H1 (cell line): ENCODE results near the gene DYNLRB1. TPM values are rescaled to one million over a fixed set of nuclear protein-coding genes. Genes with fewer than 3 reads are reported as not detected.

Experiments
- EP300 ChIP-seq, 2 experiments: IDR thresholded peaks; 1 replicate in 1 of 2; 2 replicates in 1 of 2; pipeline ENCODE4 v1.6.1; 2011 to 2012; ENCODE audit warnings: low read depth in 2 of 2, low read length in 2 of 2, mild to moderate bottlenecking in 2 of 2, borderline replicate concordance in 1 of 2, inconsistent platforms in 1 of 2, moderate library complexity in 1 of 2
- GABPA ChIP-seq: IDR thresholded peaks from 2 replicates; pipeline ENCODE4 v1.6.1; 2011; ENCODE audit warnings: mild to moderate bottlenecking, low read length, moderate library complexity, borderline replicate concordance; ENCODE audit not compliant: insufficient read depth
- RBBP5 ChIP-seq: IDR thresholded peaks from 2 replicates; pipeline ENCODE4 v1.7.1; 2012; ENCODE audit warnings: low read depth, mild to moderate bottlenecking, inconsistent platforms, low read length, moderate library complexity, borderline replicate concordance
- TBP ChIP-seq: IDR thresholded peaks from 2 replicates; pipeline ENCODE4 v1.6.1; 2011; ENCODE audit warnings: low read depth, low read length, improper control_type of control experiment
- polyA plus RNA-seq, 7 experiments: library from polyadenylated mRNA; depleted of rRNA in 3 of 7; stranded (reverse) in 5 of 7; unstranded in 2 of 7; fragments of >200 nt in 5 of 7; fragments of 200-250 nt in 2 of 7; gene quantifications; 1 replicate in 5 of 7; 2 replicates in 1 of 7; 4 replicates in 1 of 7; pipeline versions ENCODE4 v1.2.1 to v1.2.3, GENCODE V29; 2011 to 2013; ENCODE audit warnings: missing spikeins in 2 of 7, mixed read lengths in 2 of 7
- total RNA-seq: library from RNA; stranded (reverse); fragmentation: NEBNext Ultra II Directional; extraction: Animal tissue kit (Norgen Biotek cat#: 25700); gene quantifications from 2 replicates; pipeline ENCODE4 v1.2.1, GENCODE V29; 2021

Gene DYNLRB1
- total and polyA plus RNA-seq, 2 of the 8 experiments (the other 6 are each of a cell fraction or from before 2014, with no cell fraction given): 109 to 214 TPM

DNA sequence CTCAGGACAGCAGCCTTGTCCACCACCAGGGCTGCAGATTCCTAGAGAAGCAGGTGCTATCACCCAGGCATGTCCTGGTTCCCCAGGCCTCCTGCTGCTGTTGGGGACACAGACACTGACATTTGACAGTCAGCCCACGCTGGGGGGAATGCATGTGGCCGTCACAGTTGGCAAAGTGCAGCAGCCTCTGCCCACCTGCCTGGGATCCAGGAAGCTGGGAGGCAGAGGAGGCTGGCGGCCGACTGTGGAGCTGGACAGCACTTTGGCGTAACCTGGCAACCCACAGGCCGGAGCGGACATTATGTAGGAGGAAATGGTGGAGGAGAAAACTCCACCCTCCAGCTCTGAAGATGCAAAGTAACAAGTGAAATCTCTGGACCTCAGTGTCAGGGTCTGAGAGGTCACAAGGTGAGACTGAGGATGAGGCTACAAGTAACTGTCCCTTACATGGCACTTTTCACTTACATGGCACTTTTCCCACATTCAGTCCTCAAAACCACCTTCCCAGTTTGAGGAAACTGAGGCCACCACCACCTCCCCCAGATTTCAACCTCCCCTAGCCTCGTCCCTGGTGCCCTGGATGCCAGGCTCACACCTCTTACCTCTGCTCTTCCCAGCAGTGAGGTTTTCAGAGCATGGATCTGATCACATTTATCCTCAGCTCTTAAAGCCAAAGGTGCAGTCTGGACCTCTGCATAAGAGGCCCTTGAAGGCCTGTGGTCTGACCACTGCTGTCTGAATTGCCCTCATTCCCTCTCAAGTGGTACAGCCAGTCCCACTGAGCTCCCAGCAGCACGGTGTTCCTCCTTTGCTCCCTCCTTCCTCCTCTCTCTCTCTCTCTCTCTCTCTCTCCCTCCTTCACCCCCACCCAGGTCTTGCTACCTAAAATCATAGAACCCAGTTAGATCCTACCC is 51.0 kb downstream of the DYNLRB1 start (continued):
- TF ChIP-seq GABPA (no peak), RBBP5 (no peak), EP300 (IDR thresholded peaks at IDR 0.05; ENCODE audit: borderline replicate concordance in 1 of 2, low read depth in 2 of 2, low read length in 2 of 2) (no peak), TBP (no peak)
- TF ChIP-seq, all 59 proteins: peak for 0
